ENCODE results near the gene FGF1.

The FGF1 gene

GRCh38 chr5:142668336-142668735 is 17.6 kb downstream of the FGF1 start:
- DNase-seq (ENCODE audit: extremely low read depth, insufficient read length) = no peak
- TF ChIP-seq CTCF (IDR thresholded peaks at IDR 0.05; ENCODE audit: insufficient read depth, low read length, poor library complexity, severe bottlenecking) = no peak
- H3K4me3 ChIP-seq (replicated peaks; ENCODE audit: low read depth, low read length) = no peak overlapping the region
- H3K27me3 ChIP-seq (replicated peaks; ENCODE audit: control insufficient read depth, insufficient read depth, low read length) = no peaks in the 10 kb centered on the region
- no peaks in the 10 kb centered on the region for H3K36me3 ChIP-seq (ENCODE audit: control insufficient read depth, insufficient read depth, low read length)

DNA sequence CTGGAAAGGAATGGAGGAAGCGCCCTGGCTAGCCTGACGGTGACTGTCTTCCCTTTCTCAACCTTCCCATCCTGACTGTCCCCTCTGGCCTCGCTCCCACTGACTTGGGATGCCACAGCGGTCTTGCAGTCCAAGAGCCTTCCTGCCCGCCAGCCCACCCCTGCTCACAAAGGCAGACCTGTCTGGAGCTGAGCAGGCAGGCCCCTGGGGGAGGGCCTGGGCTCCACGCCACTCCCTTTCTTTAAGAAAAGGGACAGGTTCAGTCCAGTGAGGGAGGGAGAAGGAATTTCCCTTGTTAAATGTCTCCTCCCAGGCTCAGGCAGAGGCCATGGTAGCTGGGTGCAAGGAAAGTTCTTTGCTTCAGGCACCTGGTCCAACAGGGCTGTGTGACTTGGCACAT is 18.1 kb downstream of the FGF1 start:
- no peak for DNase-seq (ENCODE audit: extremely low read depth, insufficient read length)
- H3K36me3 ChIP-seq (ENCODE audit: control insufficient read depth, insufficient read depth, low read length) = no peaks in the 10 kb centered on the region
- TF ChIP-seq CTCF (IDR thresholded peaks at IDR 0.05; ENCODE audit: insufficient read depth, low read length, poor library complexity, severe bottlenecking) = no peak

GRCh38 chr5:142664636-142665035 is 21.3 kb downstream of the FGF1 start:
- TF ChIP-seq CTCF (IDR thresholded peaks at IDR 0.05; ENCODE audit: insufficient read depth, low read length, poor library complexity, severe bottlenecking) = no peak
- no peak for DNase-seq (ENCODE audit: extremely low read depth, insufficient read length)
- Histone ChIP-seq H3K27me3 (replicated peaks; ENCODE audit: control insufficient read depth, insufficient read depth, low read length) (peaks cover 1% of the 10 kb centered on the region; the same call in 1 of the 2 replicates), H3K4me3 (replicated peaks; ENCODE audit: low read depth, low read length) (no peak overlapping the region), H3K36me3 (ENCODE audit: control insufficient read depth, insufficient read depth, low read length) (no peaks in the 10 kb centered on the region)

More for the DNA sequence above, 18.1 kb downstream of the FGF1 start:
- H3K4me3 ChIP-seq (replicated peaks; ENCODE audit: low read depth, low read length) = no peak overlapping the region
- H3K27me3 ChIP-seq (replicated peaks; ENCODE audit: control insufficient read depth, insufficient read depth, low read length) = no peaks in the 10 kb centered on the region

GRCh38 chr5:142664067-142664466 is 21.8 kb downstream of the FGF1 start:
- DNase-seq (ENCODE audit: extremely low read depth, insufficient read length) = no peak
- Histone ChIP-seq H3K4me3 (replicated peaks; ENCODE audit: low read depth, low read length) (no peak overlapping the region), H3K27me3 (replicated peaks; ENCODE audit: control insufficient read depth, insufficient read depth, low read length) (peaks cover 1% of the 10 kb centered on the region; the same call in 1 of the 2 replicates), H3K36me3 (ENCODE audit: control insufficient read depth, insufficient read depth, low read length) (no peaks in the 10 kb centered on the region)
- no peak for TF ChIP-seq CTCF (IDR thresholded peaks at IDR 0.05; ENCODE audit: insufficient read depth, low read length, poor library complexity, severe bottlenecking)

DNA sequence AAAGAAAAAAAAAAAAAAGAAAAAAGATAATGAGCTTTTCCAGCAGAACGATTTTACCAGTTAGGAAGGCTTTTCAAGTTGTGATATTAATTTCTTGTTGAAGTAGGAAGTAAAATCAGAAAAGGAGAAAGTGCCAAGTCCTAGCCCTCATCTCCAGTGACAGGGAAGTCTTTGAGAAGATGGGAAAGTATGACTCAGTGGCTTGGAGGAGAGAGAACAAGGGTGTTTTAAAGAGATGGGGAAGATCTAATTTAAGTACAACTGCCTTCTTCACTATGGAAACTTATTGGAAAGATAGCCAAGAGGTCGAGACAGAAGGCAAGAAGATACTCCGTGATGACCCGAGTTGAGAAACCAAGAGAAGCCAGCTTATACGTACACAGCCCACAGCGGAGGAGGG is 22.6 kb downstream of the FGF1 start:
- H3K36me3 ChIP-seq (ENCODE audit: control insufficient read depth, insufficient read depth, low read length) = no peaks in the 10 kb centered on the region
- no peak for DNase-seq (ENCODE audit: extremely low read depth, insufficient read length)
- peaks cover 1% of the 10 kb centered on the region; the same call in 1 of the 2 replicates for H3K27me3 ChIP-seq (replicated peaks; ENCODE audit: control insufficient read depth, insufficient read depth, low read length)
- no peak overlapping the region for H3K4me3 ChIP-seq (replicated peaks; ENCODE audit: low read depth, low read length)
- TF ChIP-seq CTCF (IDR thresholded peaks at IDR 0.05; ENCODE audit: insufficient read depth, low read length, poor library complexity, severe bottlenecking) = no peak

DNA sequence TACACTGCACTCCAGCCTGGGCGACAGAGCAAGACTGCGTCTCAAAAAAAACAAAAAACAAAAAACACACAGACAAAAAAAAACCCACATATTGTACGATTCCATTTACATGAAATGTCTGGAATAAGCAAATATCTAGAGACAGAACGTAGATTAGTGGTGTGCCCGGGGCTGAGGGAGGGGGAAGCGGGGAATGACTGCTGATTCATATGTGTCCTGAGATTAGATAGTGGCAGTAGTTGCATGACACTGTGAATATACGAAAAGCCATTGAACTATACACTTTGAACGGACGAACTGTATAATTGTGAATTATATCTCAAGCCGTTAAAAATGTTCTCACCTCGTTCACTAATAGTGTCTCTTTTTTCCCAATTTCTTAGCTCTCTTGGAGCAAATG is 23.9 kb downstream of the FGF1 start:
- Histone ChIP-seq H3K27me3 (replicated peaks; ENCODE audit: control insufficient read depth, insufficient read depth, low read length) (peaks cover 1% of the 10 kb centered on the region), H3K4me3 (replicated peaks; ENCODE audit: low read depth, low read length) (no peak overlapping the region)
- TF ChIP-seq CTCF (IDR thresholded peaks at IDR 0.05; ENCODE audit: insufficient read depth, low read length, poor library complexity, severe bottlenecking) = no peak

More for the DNA sequence above, 23.9 kb downstream of the FGF1 start:
- no peaks in the 10 kb centered on the region for H3K36me3 ChIP-seq (ENCODE audit: control insufficient read depth, insufficient read depth, low read length)
- DNase-seq (ENCODE audit: extremely low read depth, insufficient read length) = no peak

All from GM06990 (cell line).